SJCRH30 (cell line): ENCODE results near the gene ALKAL2. TPM values are rescaled to one million over a fixed set of nuclear protein-coding genes. Genes with fewer than 3 reads are reported as not detected.

Experiments
- DNase-seq, 2 experiments: peaks; one replicate each; pipeline ENCODE4 v3.0.0-alpha.2; 2015 to 2020
- H3K27ac ChIP-seq: fragments of 250-450 bp; sonication (Bioruptor Pico); 2 replicates; pipeline ENCODE4 v1.5.1; 2020; ENCODE audit warnings: mild to moderate bottlenecking, moderate library complexity
- H3K27me3 ChIP-seq: fragments of 250-450 bp; sonication (Bioruptor Pico); 2 replicates; pipeline ENCODE4 v1.5.1; 2020; ENCODE audit warnings: mild to moderate bottlenecking, moderate library complexity
- H3K36me3 ChIP-seq: fragments of 250-450 bp; sonication (Bioruptor Pico); 2 replicates; pipeline ENCODE4 v1.5.1; 2020; ENCODE audit warnings: mild to moderate bottlenecking, moderate library complexity
- H3K4me1 ChIP-seq: fragments of 250-450 bp; sonication (Bioruptor Pico); 2 replicates; pipeline ENCODE4 v1.5.1; 2020; ENCODE audit warnings: mild to moderate bottlenecking, moderate library complexity
- H3K4me3 ChIP-seq: fragments of 250-450 bp; sonication (Bioruptor Pico); 2 replicates; pipeline ENCODE4 v1.5.1; 2020; ENCODE audit warnings: mild to moderate bottlenecking, moderate library complexity
- H3K9me3 ChIP-seq: fragments of 250-450 bp; sonication (Bioruptor Pico); replicated peaks from 2 replicates; pipeline ENCODE4 v1.5.1; 2020; ENCODE audit warnings: mild to moderate bottlenecking, moderate library complexity
- total RNA-seq: library from RNA; depleted of rRNA; stranded (reverse); fragments of >200 nt; shearing (Covaris generic); gene quantifications from 2 replicates; pipeline ENCODE4 v1.2.3, GENCODE V29; 2014

The ALKAL2 gene
- total RNA-seq, 1 experiment from 2014 or later = 0.65 TPM

DNA sequence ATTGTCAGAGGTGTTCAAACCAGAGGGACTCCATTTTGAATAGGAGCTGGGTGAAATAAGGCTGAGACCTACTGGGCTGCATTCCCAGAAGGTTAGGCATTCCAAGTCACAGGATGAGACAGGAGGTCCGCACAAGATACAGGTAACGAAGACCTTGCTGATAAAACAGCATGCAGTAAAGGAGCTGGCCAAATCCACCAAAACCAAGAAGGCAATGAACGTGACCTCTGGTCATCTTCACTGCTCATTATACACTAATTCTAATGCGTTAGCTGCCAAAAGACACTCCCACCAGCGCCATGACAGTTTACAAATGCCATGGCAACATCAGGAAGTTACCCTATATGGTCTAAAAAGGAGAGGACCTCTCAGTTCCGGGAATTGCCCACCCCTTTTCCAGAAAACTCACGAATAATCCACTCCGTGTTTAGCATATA is 34.7 kb downstream of the ALKAL2 start:
- Histone ChIP-seq H3K27me3 (no peaks in the 10 kb centered on the region), H3K4me1 (no peaks in the 10 kb centered on the region), H3K36me3 (no peaks in the 10 kb centered on the region; the same call in 1 of the 2 replicates), H3K4me3 (no peak overlapping the region), H3K9me3 (peaks cover 4% of the 10 kb centered on the region; the same call in 1 of the 2 replicates), H3K27ac (no peak overlapping the region)
- no peak for DNase-seq

DNA sequence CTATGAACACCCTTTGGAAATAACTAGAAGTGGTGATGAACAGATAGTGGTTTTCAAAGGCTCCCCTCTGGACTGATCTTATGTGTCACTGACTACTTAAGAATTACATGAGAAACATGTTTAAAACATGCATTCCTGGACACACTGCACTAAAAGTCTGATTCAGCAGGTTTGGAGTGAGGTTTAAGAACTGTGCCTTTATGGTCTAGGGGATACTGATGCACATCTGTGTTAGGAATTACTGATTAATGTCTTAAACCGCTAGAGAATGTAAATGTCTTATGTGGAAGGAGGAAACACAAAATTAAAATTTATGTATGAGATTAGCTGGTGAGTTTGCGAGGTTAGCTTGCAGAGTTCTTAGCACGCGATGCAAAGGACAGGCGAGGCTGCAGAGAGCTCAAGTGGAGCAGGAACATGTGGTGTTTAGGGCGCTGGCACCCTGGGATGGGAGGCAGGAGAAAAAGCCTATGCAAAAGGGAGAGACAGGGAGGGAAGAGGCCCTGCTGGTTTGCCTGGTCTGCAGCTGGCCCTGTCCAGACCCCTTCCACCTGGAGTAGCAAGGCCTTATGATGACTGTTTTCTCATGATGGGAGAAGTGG is 35.8 kb downstream of the ALKAL2 start:
- Histone ChIP-seq H3K27me3 (no peaks in the 10 kb centered on the region), H3K36me3 (no peaks in the 10 kb centered on the region; the same call in 1 of the 2 replicates)

GRCh38 chr2:249538-250042 is 38.3 kb downstream of the ALKAL2 start:
- H3K27ac ChIP-seq = no peak overlapping the region
- H3K9me3 ChIP-seq = peaks cover 4% of the 10 kb centered on the region; the same call in 1 of the 2 replicates
- H3K4me1 ChIP-seq = 0 out of 2 replicates have a peak, but pooled peaks cover 4% of the 10 kb centered on the region
- no peaks in the 10 kb centered on the region; the same call in 1 of the 2 replicates for H3K36me3 ChIP-seq
- H3K27me3 ChIP-seq = no peaks in the 10 kb centered on the region
- no peak for DNase-seq
- H3K4me3 ChIP-seq = no peak overlapping the region

More for the DNA sequence above, 35.8 kb downstream of the ALKAL2 start:
- Histone ChIP-seq H3K9me3 (peaks cover 4% of the 10 kb centered on the region; the same call in 1 of the 2 replicates), H3K4me3 (no peak overlapping the region), H3K27ac (no peak overlapping the region), H3K4me1 (no peaks in the 10 kb centered on the region)
- no peak for DNase-seq

GRCh38 chr2:248724-249123 is 39.2 kb downstream of the ALKAL2 start:
- no peaks in the 10 kb centered on the region for H3K27me3 ChIP-seq
- H3K27ac ChIP-seq = no peak overlapping the region
- 0 out of 2 replicates have a peak, but pooled peaks cover 4% of the 10 kb centered on the region for H3K4me1 ChIP-seq
- DNase-seq = no peak
- H3K4me3 ChIP-seq = no peak overlapping the region
- no peaks in the 10 kb centered on the region; the same call in 1 of the 2 replicates for H3K36me3 ChIP-seq
- peaks cover 4% of the 10 kb centered on the region; the same call in 1 of the 2 replicates for H3K9me3 ChIP-seq

- H3K4me1 ChIP-seq = 0 out of 2 replicates have a peak, but pooled peaks cover 4% of the 10 kb centered on the region
- H3K27ac ChIP-seq = no peak overlapping the region
- H3K27me3 ChIP-seq = no peaks in the 10 kb centered on the region
- no peaks in the 10 kb centered on the region; the same call in 1 of the 2 replicates for H3K36me3 ChIP-seq
- peaks cover 4% of the 10 kb centered on the region for H3K9me3 ChIP-seq
- H3K4me3 ChIP-seq = no peak overlapping the region
- peak; percentile 30 to 75 for DNase-seq
Observed at GRCh38 chr2:246489-247144, 41.3 kb downstream of the ALKAL2 start.

GRCh38 chr2:244547-244946 is 43.3 kb downstream of the ALKAL2 start:
- H3K36me3 ChIP-seq = no peaks in the 10 kb centered on the region; the same call in 1 of the 2 replicates
- H3K4me3 ChIP-seq = no peak overlapping the region
- DNase-seq = no peak
- H3K4me1 ChIP-seq = 0 out of 2 replicates have a peak, but pooled peaks cover 4% of the 10 kb centered on the region
- no peaks in the 10 kb centered on the region for H3K27me3 ChIP-seq
- no peak overlapping the region for H3K27ac ChIP-seq
- no peaks in the 10 kb centered on the region; the same call in 1 of the 2 replicates for H3K9me3 ChIP-seq

DNA sequence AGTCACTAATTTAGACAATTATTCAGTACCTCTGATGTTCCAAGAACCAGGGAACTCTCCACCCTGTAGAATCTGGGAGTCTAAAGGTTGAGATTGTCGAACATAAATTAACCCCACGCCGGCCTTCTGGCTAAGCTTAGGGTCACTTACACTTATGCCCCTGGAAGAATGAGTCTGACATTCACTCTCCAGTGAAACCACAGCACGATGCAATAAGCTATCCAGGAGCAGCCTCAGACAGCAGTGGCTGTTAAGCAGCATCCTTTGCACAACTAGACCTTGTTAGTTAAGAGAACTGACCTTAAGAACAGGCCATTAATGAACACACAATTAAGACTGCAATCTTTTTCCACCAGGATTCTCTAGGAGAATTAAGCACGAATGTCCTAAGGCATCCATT is 49.0 kb downstream of the ALKAL2 start:
- no peak for DNase-seq
- H3K36me3 ChIP-seq = no peaks in the 10 kb centered on the region; the same call in 1 of the 2 replicates
- no peaks in the 10 kb centered on the region; the same call in 1 of the 2 replicates for H3K9me3 ChIP-seq
- no peaks in the 10 kb centered on the region for H3K4me1 ChIP-seq
- H3K27ac ChIP-seq = no peak overlapping the region
- no peaks in the 10 kb centered on the region for H3K27me3 ChIP-seq
- H3K4me3 ChIP-seq = no peak overlapping the region

GRCh38 chr2:238431-238830 is 49.5 kb downstream of the ALKAL2 start:
- no peaks in the 10 kb centered on the region; the same call in 1 of the 2 replicates for H3K9me3 ChIP-seq
- no peak for DNase-seq
- no peaks in the 10 kb centered on the region for H3K27me3 ChIP-seq
- no peaks in the 10 kb centered on the region; the same call in 1 of the 2 replicates for H3K36me3 ChIP-seq
- no peak overlapping the region for H3K27ac ChIP-seq
- no peak overlapping the region for H3K4me3 ChIP-seq
- H3K4me1 ChIP-seq = no peaks in the 10 kb centered on the region

GRCh38 chr2:237878-238277 is 50.0 kb downstream of the ALKAL2 start:
- Histone ChIP-seq H3K4me3 (no peak overlapping the region), H3K27ac (no peak overlapping the region), H3K9me3 (no peaks in the 10 kb centered on the region), H3K4me1 (no peaks in the 10 kb centered on the region), H3K27me3 (no peaks in the 10 kb centered on the region), H3K36me3 (no peaks in the 10 kb centered on the region; the same call in 1 of the 2 replicates)
- DNase-seq = no peak

DNA sequence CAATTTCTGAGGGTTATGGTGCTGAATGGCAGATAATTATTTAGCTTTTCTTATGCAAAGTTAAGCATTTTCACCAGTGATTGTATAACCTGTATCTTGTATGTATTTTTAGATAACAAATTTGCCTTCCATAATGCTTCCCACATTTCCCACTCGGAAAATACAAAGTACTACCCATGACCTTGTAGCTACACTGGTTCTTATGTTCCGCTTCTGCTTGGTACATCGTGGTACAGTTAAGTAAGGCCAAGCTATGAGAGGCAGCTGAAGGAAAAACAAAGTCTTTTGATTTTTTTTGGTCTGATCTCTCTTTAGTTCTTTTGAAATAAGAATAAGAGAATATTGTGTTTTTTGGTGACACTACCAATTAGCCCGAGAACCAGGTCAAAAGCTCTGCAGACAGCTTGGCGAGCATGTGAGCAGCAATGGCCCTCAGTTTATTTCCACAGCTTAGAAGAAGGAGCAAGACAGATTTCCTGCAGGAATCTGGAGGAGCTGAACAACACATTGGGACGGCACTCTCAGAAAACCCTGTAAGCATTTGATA is 50.8 kb downstream of the ALKAL2 start:
- H3K4me3 ChIP-seq = no peak overlapping the region
- H3K9me3 ChIP-seq = no peaks in the 10 kb centered on the region
- H3K27me3 ChIP-seq = no peaks in the 10 kb centered on the region
- H3K36me3 ChIP-seq = no peaks in the 10 kb centered on the region; the same call in 1 of the 2 replicates
- no peak for DNase-seq
- no peak overlapping the region for H3K27ac ChIP-seq
- no peaks in the 10 kb centered on the region for H3K4me1 ChIP-seq

- no peaks in the 10 kb centered on the region for H3K36me3 ChIP-seq
- no peak overlapping the region for H3K4me3 ChIP-seq
- H3K4me1 ChIP-seq = no peaks in the 10 kb centered on the region
- H3K27me3 ChIP-seq = no peaks in the 10 kb centered on the region
- H3K27ac ChIP-seq = no peak overlapping the region
- no peaks in the 10 kb centered on the region for H3K9me3 ChIP-seq
- no peak for DNase-seq
Observed at GRCh38 chr2:234421-234820, 53.5 kb downstream of the ALKAL2 start.

- Histone ChIP-seq H3K9me3 (no peaks in the 10 kb centered on the region), H3K27ac (no peak overlapping the region), H3K36me3 (no peaks in the 10 kb centered on the region), H3K27me3 (no peaks in the 10 kb centered on the region), H3K4me3 (no peak overlapping the region), H3K4me1 (no peaks in the 10 kb centered on the region)
- DNase-seq = no peak
Observed at GRCh38 chr2:233030-233429, 54.9 kb downstream of the ALKAL2 start.

GRCh38 chr2:231521-232185 is 56.2 kb downstream of the ALKAL2 start:
- no peak overlapping the region for H3K4me3 ChIP-seq
- no peak overlapping the region for H3K27ac ChIP-seq
- H3K9me3 ChIP-seq = no peaks in the 10 kb centered on the region
- no peaks in the 10 kb centered on the region for H3K27me3 ChIP-seq
- no peaks in the 10 kb centered on the region for H3K36me3 ChIP-seq
- no peaks in the 10 kb centered on the region for H3K4me1 ChIP-seq
- DNase-seq = no peak
